HL-60/S4 treated with retinoic acid at 250 ng/mL for 4 days and 3 days (cell line): Measurements from ENCODE around the gene ATP10D.

ENCODE experiments used
- in situ Hi-C: fragments of 300-500 bp; cut with MboI; formaldehyde crosslinking; loops from 2 replicates; pipeline ENCODE4 v1.7.0; 2022; ENCODE audit warnings: low sequenced_read_pairs

Gene ATP10D

GRCh38 chr4:47485047-47485692 is at the start of gene ATP10D:
TSS of gene ATP10D (plus strand) at chr4:47485275. CDS start at chr4:47512541, 27,266 bp downstream.
- in situ Hi-C loops = no loop called here

GRCh38 chr4:47442980-47443379 is 42.1 kb upstream of the ATP10D start:
- in situ Hi-C loops = no loop called here

- in situ Hi-C loops = no loop called here
Observed at GRCh38 chr4:47444031-47444430, 41.0 kb upstream of the ATP10D start.

GRCh38 chr4:47451657-47452056 is 33.4 kb upstream of the ATP10D start:
- in situ Hi-C loops = no loop called here

- in situ Hi-C loops = no loop called here
Observed at GRCh38 chr4:47462799-47463234, 22.3 kb upstream of the ATP10D start.

GRCh38 chr4:47463235-47463956 is 21.7 kb upstream of the ATP10D start, which contains the start of gene COMMD8:
TSS of gene COMMD8 (minus strand) at chr4:47463702. CDS start at chr4:47463651, 51 bp downstream.
- in situ Hi-C loops = no loop called here

GRCh38 chr4:47465004-47465403 is 20.1 kb upstream of the ATP10D start:
- in situ Hi-C loops = no loop called here

GRCh38 chr4:47466056-47466785 is 18.9 kb upstream of the ATP10D start:
- in situ Hi-C loops = no loop called here

- in situ Hi-C loops = no loop called here
Observed at GRCh38 chr4:47468706-47469365, 16.2 kb upstream of the ATP10D start.

- in situ Hi-C loops = no loop called here
Observed at GRCh38 chr4:47469951-47470350, 15.1 kb upstream of the ATP10D start.

GRCh38 chr4:47471064-47471463 is 14.0 kb upstream of the ATP10D start:
- in situ Hi-C loops = no loop called here

- in situ Hi-C loops = no loop called here
Observed at GRCh38 chr4:47471591-47471990, 13.5 kb upstream of the ATP10D start.

- in situ Hi-C loops = no loop called here
Observed at GRCh38 chr4:47473141-47473750, 11.8 kb upstream of the ATP10D start.

GRCh38 chr4:47474799-47475198 is 10.3 kb upstream of the ATP10D start:
- in situ Hi-C loops = no loop called here

GRCh38 chr4:47475411-47475810 is 9.7 kb upstream of the ATP10D start:
- in situ Hi-C loops = no loop called here

GRCh38 chr4:47478804-47479203 is 6.3 kb upstream of the ATP10D start:
- in situ Hi-C loops = no loop called here

GRCh38 chr4:47482326-47482725 is 2.7 kb upstream of the ATP10D start:
- in situ Hi-C loops = no loop called here

- in situ Hi-C loops = no loop called here
Observed at GRCh38 chr4:47483745-47484144, 1.3 kb upstream of the ATP10D start.

- in situ Hi-C loops = no loop called here
Observed at GRCh38 chr4:47484168-47484567, 907 bp upstream of the ATP10D start.

- in situ Hi-C loops = no loop called here
Observed at GRCh38 chr4:47485768-47486167, 693 bp downstream of the ATP10D start.

- in situ Hi-C loops = no loop called here
Observed at GRCh38 chr4:47486231-47486673, 1.2 kb downstream of the ATP10D start.
